Glomerular visceral epithelial cell (primary cell): Measurements from ENCODE around the gene PHACTR3.

Source experiments
- DNase-seq: peaks from one replicate; pipeline ENCODE4 v3.0.0-alpha.2; 2016; ENCODE audit errors: extremely low spot score

Gene PHACTR3

GRCh38 chr20:59814840-59815340 lies 210.6 kb downstream of the PHACTR3 start:
- no peak for DNase-seq

GRCh38 chr20:59816146-59816738 lies 211.9 kb downstream of the PHACTR3 start:
- DNase-seq: no peak

GRCh38 chr20:59817406-59817805 lies 213.1 kb downstream of the PHACTR3 start:
- DNase-seq: no peak

GRCh38 chr20:59817846-59818615 lies 213.7 kb downstream of the PHACTR3 start:
- no peak for DNase-seq

GRCh38 chr20:59818911-59819310 lies 214.6 kb downstream of the PHACTR3 start:
- DNase-seq: no peak

GRCh38 chr20:59819496-59820203 lies 215.3 kb downstream of the PHACTR3 start:
- no peak for DNase-seq

GRCh38 chr20:59820204-59821041 lies 216.1 kb downstream of the PHACTR3 start:
- DNase-seq: no peak

GRCh38 chr20:59821201-59821600 lies 216.9 kb downstream of the PHACTR3 start:
- DNase-seq: no peak

- DNase-seq: no peak
Measured at GRCh38 chr20:59821788-59822187, 217.4 kb downstream of the PHACTR3 start.

GRCh38 chr20:59822291-59823029 lies 218.1 kb downstream of the PHACTR3 start:
- no peak for DNase-seq

- DNase-seq: no peak
Measured at GRCh38 chr20:59823030-59823423, 218.7 kb downstream of the PHACTR3 start.

- DNase-seq: no peak
Measured at GRCh38 chr20:59823491-59824259, 219.3 kb downstream of the PHACTR3 start.

GRCh38 chr20:59824711-59825562 lies 220.6 kb downstream of the PHACTR3 start:
- DNase-seq: no peak

- DNase-seq: no peak
Measured at GRCh38 chr20:59825563-59825920, 221.2 kb downstream of the PHACTR3 start.

GRCh38 chr20:59825944-59826759 lies 221.8 kb downstream of the PHACTR3 start:
- peak; percentile 24 for DNase-seq

GRCh38 chr20:59827138-59828056 lies 223.1 kb downstream of the PHACTR3 start:
- DNase-seq: no peak
